ENCODE data around the gene FGF18.

The FGF18 gene

GRCh38 chr5:171462928-171463861 lies 43.7 kb downstream of the FGF18 start:
- H3K36me3 ChIP-seq (ENCODE audit: control insufficient read depth in 1 of 2, insufficient read depth in 2 of 2, low read length in 2 of 2), result no peaks in the 10 kb centered on the region
- no peak overlapping the region for H3K27ac ChIP-seq (ENCODE audit: low read length)
- no peaks in the 10 kb centered on the region for H3K4me1 ChIP-seq (ENCODE audit: control insufficient read depth in 1 of 2, insufficient read depth in 2 of 2, low read length in 2 of 2)
- H3K9me3 ChIP-seq (ENCODE audit: control insufficient read depth in 1 of 2, low read length in 2 of 2), result no peaks in the 10 kb centered on the region
- no peaks in the 10 kb centered on the region for H3K27me3 ChIP-seq (ENCODE audit: low read depth, low read length)
- no peak overlapping the region for H3K4me3 ChIP-seq (ENCODE audit: low read depth in 1 of 2, low read length in 2 of 2)

- H3K4me3 ChIP-seq (ENCODE audit: low read depth in 1 of 2, low read length in 2 of 2), result no peak overlapping the region
- H3K9me3 ChIP-seq (ENCODE audit: control insufficient read depth in 1 of 2, low read length in 2 of 2), result no peaks in the 10 kb centered on the region
- H3K4me1 ChIP-seq (ENCODE audit: control insufficient read depth in 1 of 2, insufficient read depth in 2 of 2, low read length in 2 of 2), result no peaks in the 10 kb centered on the region
- no peaks in the 10 kb centered on the region for H3K27me3 ChIP-seq (ENCODE audit: low read depth, low read length)
- no peaks in the 10 kb centered on the region for H3K36me3 ChIP-seq (ENCODE audit: control insufficient read depth in 1 of 2, insufficient read depth in 2 of 2, low read length in 2 of 2)
- no peak overlapping the region for H3K27ac ChIP-seq (ENCODE audit: low read length)
Measured at GRCh38 chr5:171463862-171464229, 44.4 kb downstream of the FGF18 start.

GRCh38 chr5:171464829-171465228 lies 45.4 kb downstream of the FGF18 start:
- Histone ChIP-seq H3K9me3 (ENCODE audit: control insufficient read depth in 1 of 2, low read length in 2 of 2) (no peaks in the 10 kb centered on the region), H3K4me1 (ENCODE audit: control insufficient read depth in 1 of 2, insufficient read depth in 2 of 2, low read length in 2 of 2) (no peaks in the 10 kb centered on the region), H3K4me3 (ENCODE audit: low read depth in 1 of 2, low read length in 2 of 2) (no peak overlapping the region), H3K36me3 (ENCODE audit: control insufficient read depth in 1 of 2, insufficient read depth in 2 of 2, low read length in 2 of 2) (no peaks in the 10 kb centered on the region), H3K27ac (ENCODE audit: low read length) (no peak overlapping the region), H3K27me3 (ENCODE audit: low read depth, low read length) (no peaks in the 10 kb centered on the region)

- Histone ChIP-seq H3K27ac (ENCODE audit: low read length) (no peak overlapping the region), H3K4me1 (ENCODE audit: control insufficient read depth in 1 of 2, insufficient read depth in 2 of 2, low read length in 2 of 2) (no peaks in the 10 kb centered on the region), H3K9me3 (ENCODE audit: control insufficient read depth in 1 of 2, low read length in 2 of 2) (no peaks in the 10 kb centered on the region)
Measured at GRCh38 chr5:171467107-171467506, 47.7 kb downstream of the FGF18 start.

GRCh38 chr5:171469326-171469725 lies 49.9 kb downstream of the FGF18 start:
- H3K4me3 ChIP-seq (ENCODE audit: low read depth in 1 of 2, low read length in 2 of 2), result no peak overlapping the region
- H3K4me1 ChIP-seq (ENCODE audit: control insufficient read depth in 1 of 2, insufficient read depth in 2 of 2, low read length in 2 of 2), result no peaks in the 10 kb centered on the region
- H3K27ac ChIP-seq (ENCODE audit: low read length), result no peak overlapping the region
- no peaks in the 10 kb centered on the region for H3K9me3 ChIP-seq (ENCODE audit: control insufficient read depth in 1 of 2, low read length in 2 of 2)
- H3K36me3 ChIP-seq (ENCODE audit: control insufficient read depth in 1 of 2, insufficient read depth in 2 of 2, low read length in 2 of 2), result no peaks in the 10 kb centered on the region
- no peaks in the 10 kb centered on the region for H3K27me3 ChIP-seq (ENCODE audit: low read depth, low read length)

More at GRCh38 chr5:171467107-171467506, 47.7 kb downstream of the FGF18 start:
- H3K36me3 ChIP-seq (ENCODE audit: control insufficient read depth in 1 of 2, insufficient read depth in 2 of 2, low read length in 2 of 2), result no peaks in the 10 kb centered on the region
- H3K27me3 ChIP-seq (ENCODE audit: low read depth, low read length), result no peaks in the 10 kb centered on the region
- no peak overlapping the region for H3K4me3 ChIP-seq (ENCODE audit: low read depth in 1 of 2, low read length in 2 of 2)

- H3K4me3 ChIP-seq (ENCODE audit: low read depth in 1 of 2, low read length in 2 of 2), result no peak overlapping the region
- H3K4me1 ChIP-seq (ENCODE audit: control insufficient read depth in 1 of 2, insufficient read depth in 2 of 2, low read length in 2 of 2), result no peaks in the 10 kb centered on the region
- no peaks in the 10 kb centered on the region for H3K27me3 ChIP-seq (ENCODE audit: low read depth, low read length)
- no peak overlapping the region for H3K27ac ChIP-seq (ENCODE audit: low read length)
- H3K9me3 ChIP-seq (ENCODE audit: control insufficient read depth in 1 of 2, low read length in 2 of 2), result no peaks in the 10 kb centered on the region
- no peaks in the 10 kb centered on the region for H3K36me3 ChIP-seq (ENCODE audit: control insufficient read depth in 1 of 2, insufficient read depth in 2 of 2, low read length in 2 of 2)
Measured at GRCh38 chr5:171470420-171470819, 51.0 kb downstream of the FGF18 start.

- no peak overlapping the region for H3K4me3 ChIP-seq (ENCODE audit: low read depth in 1 of 2, low read length in 2 of 2)
- no peaks in the 10 kb centered on the region for H3K9me3 ChIP-seq (ENCODE audit: control insufficient read depth in 1 of 2, low read length in 2 of 2)
- no peak overlapping the region for H3K27ac ChIP-seq (ENCODE audit: low read length)
- no peaks in the 10 kb centered on the region for H3K4me1 ChIP-seq (ENCODE audit: control insufficient read depth in 1 of 2, insufficient read depth in 2 of 2, low read length in 2 of 2)
- H3K27me3 ChIP-seq (ENCODE audit: low read depth, low read length), result no peaks in the 10 kb centered on the region
- no peaks in the 10 kb centered on the region for H3K36me3 ChIP-seq (ENCODE audit: control insufficient read depth in 1 of 2, insufficient read depth in 2 of 2, low read length in 2 of 2)
Measured at GRCh38 chr5:171474230-171474813, 54.9 kb downstream of the FGF18 start.

- no peaks in the 10 kb centered on the region for H3K4me1 ChIP-seq (ENCODE audit: control insufficient read depth in 1 of 2, insufficient read depth in 2 of 2, low read length in 2 of 2)
Measured at GRCh38 chr5:171475596-171475995, 56.1 kb downstream of the FGF18 start.

GRCh38 chr5:171476701-171477100 lies 57.3 kb downstream of the FGF18 start:
- no peaks in the 10 kb centered on the region for H3K4me1 ChIP-seq (ENCODE audit: control insufficient read depth in 1 of 2, insufficient read depth in 2 of 2, low read length in 2 of 2)
- no peak overlapping the region for H3K4me3 ChIP-seq (ENCODE audit: low read depth in 1 of 2, low read length in 2 of 2)
- H3K27me3 ChIP-seq (ENCODE audit: low read depth, low read length), result no peaks in the 10 kb centered on the region
- no peaks in the 10 kb centered on the region for H3K9me3 ChIP-seq (ENCODE audit: control insufficient read depth in 1 of 2, low read length in 2 of 2)
- H3K27ac ChIP-seq (ENCODE audit: low read length), result no peak overlapping the region
- no peaks in the 10 kb centered on the region for H3K36me3 ChIP-seq (ENCODE audit: control insufficient read depth in 1 of 2, insufficient read depth in 2 of 2, low read length in 2 of 2)

More at GRCh38 chr5:171475596-171475995, 56.1 kb downstream of the FGF18 start:
- Histone ChIP-seq H3K9me3 (ENCODE audit: control insufficient read depth in 1 of 2, low read length in 2 of 2) (no peaks in the 10 kb centered on the region), H3K27ac (ENCODE audit: low read length) (no peak overlapping the region), H3K4me3 (ENCODE audit: low read depth in 1 of 2, low read length in 2 of 2) (no peak overlapping the region), H3K36me3 (ENCODE audit: control insufficient read depth in 1 of 2, insufficient read depth in 2 of 2, low read length in 2 of 2) (no peaks in the 10 kb centered on the region), H3K27me3 (ENCODE audit: low read depth, low read length) (no peaks in the 10 kb centered on the region)

- Histone ChIP-seq H3K36me3 (ENCODE audit: control insufficient read depth in 1 of 2, insufficient read depth in 2 of 2, low read length in 2 of 2) (no peaks in the 10 kb centered on the region), H3K9me3 (ENCODE audit: control insufficient read depth in 1 of 2, low read length in 2 of 2) (no peaks in the 10 kb centered on the region), H3K4me1 (ENCODE audit: control insufficient read depth in 1 of 2, insufficient read depth in 2 of 2, low read length in 2 of 2) (no peaks in the 10 kb centered on the region), H3K4me3 (ENCODE audit: low read depth in 1 of 2, low read length in 2 of 2) (no peak overlapping the region), H3K27me3 (ENCODE audit: low read depth, low read length) (no peaks in the 10 kb centered on the region), H3K27ac (ENCODE audit: low read length) (no peak overlapping the region)
Measured at GRCh38 chr5:171477101-171477500, 57.7 kb downstream of the FGF18 start.

- Histone ChIP-seq H3K9me3 (ENCODE audit: control insufficient read depth in 1 of 2, low read length in 2 of 2) (no peaks in the 10 kb centered on the region), H3K36me3 (ENCODE audit: control insufficient read depth in 1 of 2, insufficient read depth in 2 of 2, low read length in 2 of 2) (no peaks in the 10 kb centered on the region), H3K4me3 (ENCODE audit: low read depth in 1 of 2, low read length in 2 of 2) (no peak overlapping the region), H3K27me3 (ENCODE audit: low read depth, low read length) (no peaks in the 10 kb centered on the region), H3K4me1 (ENCODE audit: control insufficient read depth in 1 of 2, insufficient read depth in 2 of 2, low read length in 2 of 2) (no peaks in the 10 kb centered on the region), H3K27ac (ENCODE audit: low read length) (no peak overlapping the region)
Measured at GRCh38 chr5:171477666-171478065, 58.2 kb downstream of the FGF18 start.
